GM21367 (cell line): Measurements from ENCODE around the gene SMAD5.

ENCODE experiments used
- ATAC-seq: cut with Tn5 transposase; IDR thresholded peaks from one replicate; pipeline ENCODE4 v1.9.1; 2021; ENCODE audit not compliant: unreplicated experiment

SMAD5 gene

GRCh38 chr5:136213919-136214493 lies 81.4 kb downstream of the SMAD5 start:
- ATAC-seq, result no peak

GRCh38 chr5:136215812-136216211 lies 83.2 kb downstream of the SMAD5 start:
- no peak for ATAC-seq

GRCh38 chr5:136216230-136216629 lies 83.6 kb downstream of the SMAD5 start:
- no peak for ATAC-seq

- ATAC-seq, result no peak
Measured at GRCh38 chr5:136221340-136221739, 88.7 kb downstream of the SMAD5 start.

- ATAC-seq, result no peak
Measured at GRCh38 chr5:136222580-136223235, 90.1 kb downstream of the SMAD5 start.

GRCh38 chr5:136225796-136226195 lies 93.2 kb downstream of the SMAD5 start:
- no peak for ATAC-seq

- no peak for ATAC-seq
Measured at GRCh38 chr5:136226401-136226800, 93.8 kb downstream of the SMAD5 start.

GRCh38 chr5:136228136-136228757 lies 95.6 kb downstream of the SMAD5 start:
- ATAC-seq, result no peak

GRCh38 chr5:136230176-136230575 lies 97.5 kb downstream of the SMAD5 start:
- no peak for ATAC-seq

- ATAC-seq, result no peak
Measured at GRCh38 chr5:136232316-136232715, 99.7 kb downstream of the SMAD5 start.
